HT1080 (cell line): ENCODE data around the gene NEURL2. TPM values are rescaled to one million over a fixed set of nuclear protein-coding genes. Genes with fewer than 3 reads are reported as not detected.
"Not testable (repeated sequence)": the region's sequence is repeated elsewhere in the genome, so short reads cannot be mapped to it uniquely, and the experiment has no call there.

Experiments
- DNase-seq: peaks from one replicate; pipeline ENCODE4 v3.0.0-alpha.2; 2015; ENCODE audit warnings: low read depth
- polyA plus RNA-seq, 2 experiments: library from polyadenylated mRNA; depleted of rRNA; stranded (reverse); fragments of >200 nt; gene quantifications; 2 replicates each; pipeline ENCODE4 v1.2.3, GENCODE V29; 2015
- total RNA-seq: library from RNA; depleted of rRNA; stranded (reverse); fragments of >200 nt; shearing (Covaris generic); gene quantifications from 2 replicates; pipeline ENCODE4 v1.2.3, GENCODE V29; 2014; rRNA removed

NEURL2 gene
- total RNA-seq: 1.3 and 2.1 TPM in 2 replicates
- polyA plus RNA-seq (2015; cell fraction: cytosol; rRNA removed): 1.8 and 3.0 TPM in 2 replicates
- 5.5 and 9.3 TPM in 2 replicates for polyA plus RNA-seq (2015; cell fraction: nucleus; rRNA removed)

GRCh38 chr20:45890985-45891983, at the start of gene NEURL2, which contains the start of gene CTSA:
Gene NEURL2 (minus strand): TSS chr20:45891208. CDS start chr20:45890991, 217 bp downstream.
Gene CTSA (plus strand): TSS chr20:45891335. CDS start chr20:45891569, 234 bp downstream.
- peak; percentile 85 for DNase-seq

GRCh38 chr20:45940469-45940868, 49.5 kb upstream of the NEURL2 start:
- DNase-seq: no peak

- DNase-seq: no peak
Observed at GRCh38 chr20:45940053-45940452, 49.0 kb upstream of the NEURL2 start.

- DNase-seq: no peak
Observed at GRCh38 chr20:45938727-45939438, 47.9 kb upstream of the NEURL2 start.

GRCh38 chr20:45937765-45938164, 46.8 kb upstream of the NEURL2 start:
- no peak for DNase-seq

GRCh38 chr20:45935416-45936046, 44.5 kb upstream of the NEURL2 start:
- DNase-seq: no peak

GRCh38 chr20:45934586-45935415, 43.8 kb upstream of the NEURL2 start, which contains the start of gene PCIF1:
Gene PCIF1 (plus strand): TSS chr20:45934683. CDS start chr20:45939000, 4,317 bp downstream.
- DNase-seq: peak; percentile 94

GRCh38 chr20:45934046-45934585, 43.1 kb upstream of the NEURL2 start:
- peak; percentile 58 for DNase-seq

- DNase-seq: peak; percentile 88
Observed at GRCh38 chr20:45933266-45934045, 42.4 kb upstream of the NEURL2 start.

GRCh38 chr20:45931680-45932079, 40.7 kb upstream of the NEURL2 start:
- not testable (repeated sequence) for DNase-seq

GRCh38 chr20:45927071-45927878, 36.3 kb upstream of the NEURL2 start:
- DNase-seq: no peak

- DNase-seq: no peak
Observed at GRCh38 chr20:45926731-45927070, 35.7 kb upstream of the NEURL2 start.

- no peak for DNase-seq
Observed at GRCh38 chr20:45925821-45926506, 35.0 kb upstream of the NEURL2 start.

GRCh38 chr20:45924391-45925261, 33.6 kb upstream of the NEURL2 start:
- no peak for DNase-seq

- no peak for DNase-seq
Observed at GRCh38 chr20:45921337-45922189, 30.6 kb upstream of the NEURL2 start.
